Frontal cortex (tissue), 4 donors: ENCODE data around the gene CFAP52. TPM values are rescaled to one million over a fixed set of nuclear protein-coding genes. Genes with fewer than 3 reads are reported as not detected.
A peak's percentile ranks its signal among the peaks of the same experiment; 100 is the strongest.
"Not testable (repeated sequence)": the region's sequence is repeated elsewhere in the genome, so short reads cannot be mapped to it uniquely, and the experiment has no call there.

Source experiments
- DNase-seq, 2 donors: peaks; one replicate each; pipeline ENCODE4 v3.0.0; 2012; ENCODE audit warnings: low spot score in 2 of 2
- FAIRE-seq: peaks from 2 replicates; lab custom pipeline; 2012; peaks lifted over from hg19 to GRCh38; lab: Jason Lieb, UNC
- total RNA-seq: library from RNA; depleted of rRNA; stranded (reverse); fragments of >200 nt; gene quantifications from one replicate; pipeline ENCODE4 v1.2.3, GENCODE V29; 2014
- donor health status: control.
- donor health status: control.
- donor health status: control.

The CFAP52 gene
- total RNA-seq, 1 donor from 2014 or later = 0.41 TPM

GRCh38 chr17:9643611-9644010 lies 67.2 kb downstream of the CFAP52 start:
- DNase-seq (no peak), FAIRE-seq (no peak)

GRCh38 chr17:9644910-9645751 lies 68.7 kb downstream of the CFAP52 start, which contains the start of gene USP43:
USP43 (plus strand) TSS chr17:9645517; CDS start chr17:9645633, 116 bp downstream.
- DNase-seq (peak in 1 of 2 donors; percentile 37), FAIRE-seq (no peak)

- no peak for FAIRE-seq
- DNase-seq = peak in 1 of 2 donors; percentile 42
These were observed 69.6 kb downstream of the CFAP52 start for GRCh38 chr17:9645851-9646545.

- FAIRE-seq (no peak), DNase-seq (no peak)
These were observed 70.1 kb downstream of the CFAP52 start for GRCh38 chr17:9646546-9646885.

GRCh38 chr17:9647014-9647413 lies 70.6 kb downstream of the CFAP52 start:
- DNase-seq = no peak
- FAIRE-seq = no peak

- FAIRE-seq (no peak), DNase-seq (no peak)
These were observed 72.2 kb downstream of the CFAP52 start for GRCh38 chr17:9648521-9649110.

GRCh38 chr17:9658593-9659211 lies 82.3 kb downstream of the CFAP52 start:
- DNase-seq (no peak), FAIRE-seq (no peak)

GRCh38 chr17:9661027-9661426 lies 84.6 kb downstream of the CFAP52 start:
- DNase-seq = no peak
- no peak for FAIRE-seq

GRCh38 chr17:9663511-9663910 lies 87.1 kb downstream of the CFAP52 start:
- DNase-seq, FAIRE-seq: not testable (repeated sequence)

- no peak for FAIRE-seq
- no peak for DNase-seq
These were observed 90.1 kb downstream of the CFAP52 start for GRCh38 chr17:9666461-9667050.

- no peak for DNase-seq
- no peak for FAIRE-seq
These were observed 92.1 kb downstream of the CFAP52 start for GRCh38 chr17:9668517-9668916.

GRCh38 chr17:9669551-9670008 lies 93.1 kb downstream of the CFAP52 start:
- no peak for FAIRE-seq
- DNase-seq = no peak

- no peak for FAIRE-seq
- DNase-seq = no peak
These were observed 94.2 kb downstream of the CFAP52 start for GRCh38 chr17:9670596-9670995.

- DNase-seq (no peak), FAIRE-seq (no peak)
These were observed 95.1 kb downstream of the CFAP52 start for GRCh38 chr17:9671559-9671958.

GRCh38 chr17:9672266-9672665 lies 95.8 kb downstream of the CFAP52 start:
- DNase-seq (no peak), FAIRE-seq (no peak)

GRCh38 chr17:9672691-9673090 lies 96.2 kb downstream of the CFAP52 start:
- FAIRE-seq (no peak), DNase-seq (no peak)

GRCh38 chr17:9676084-9676483 lies 99.6 kb downstream of the CFAP52 start:
- FAIRE-seq (no peak), DNase-seq (no peak)

GRCh38 chr17:9676820-9677310 lies 100.4 kb downstream of the CFAP52 start:
- DNase-seq (no peak), FAIRE-seq (no peak)

GRCh38 chr17:9677411-9677810 lies 101.0 kb downstream of the CFAP52 start:
- no peak for FAIRE-seq

GRCh38 chr17:9677896-9678295 lies 101.5 kb downstream of the CFAP52 start:
- FAIRE-seq = no peak

More at GRCh38 chr17:9677411-9677810, 101.0 kb downstream of the CFAP52 start:
- no peak for DNase-seq

More at GRCh38 chr17:9677896-9678295, 101.5 kb downstream of the CFAP52 start:
- DNase-seq = no peak
